Measurements from ENCODE around the gene MYO5A.
A peak's percentile ranks its signal among the peaks of the same experiment; 100 is the strongest.
"Not testable (repeated sequence)": the region's sequence is repeated elsewhere in the genome, so short reads cannot be mapped to it uniquely, and the experiment has no call there.

The MYO5A gene

GRCh38 chr15:52459265-52459664 lies 69.4 kb downstream of the MYO5A start:
- not testable (repeated sequence) for DNase-seq

- no peak for DNase-seq
Measured at GRCh38 chr15:52448011-52448890, 80.4 kb downstream of the MYO5A start.

- no peak for DNase-seq
Measured at GRCh38 chr15:52445954-52446353, 82.7 kb downstream of the MYO5A start.

GRCh38 chr15:52445553-52445952 lies 83.1 kb downstream of the MYO5A start:
- DNase-seq = no peak

GRCh38 chr15:52443205-52443604 lies 85.5 kb downstream of the MYO5A start:
- not testable (repeated sequence) for DNase-seq

GRCh38 chr15:52441841-52442240 lies 86.8 kb downstream of the MYO5A start:
- DNase-seq = no peak

GRCh38 chr15:52440946-52441345 lies 87.7 kb downstream of the MYO5A start:
- DNase-seq = no peak

- peak; percentile 60 for DNase-seq
Measured at GRCh38 chr15:52440414-52440813, 88.3 kb downstream of the MYO5A start.

- DNase-seq = no peak
Measured at GRCh38 chr15:52439470-52439869, 89.2 kb downstream of the MYO5A start.

GRCh38 chr15:52439042-52439441 lies 89.6 kb downstream of the MYO5A start:
- not testable (repeated sequence) for DNase-seq

- DNase-seq = no peak
Measured at GRCh38 chr15:52438047-52438446, 90.6 kb downstream of the MYO5A start.

- DNase-seq = no peak
Measured at GRCh38 chr15:52437646-52438045, 91.0 kb downstream of the MYO5A start.

GRCh38 chr15:52436981-52437380 lies 91.7 kb downstream of the MYO5A start:
- DNase-seq = no peak

- DNase-seq = no peak
Measured at GRCh38 chr15:52434885-52435284, 93.8 kb downstream of the MYO5A start.

GRCh38 chr15:52428297-52428696 lies 100.4 kb downstream of the MYO5A start:
- no peak for DNase-seq

- DNase-seq = peak; percentile 54
Measured at GRCh38 chr15:52427804-52428203, 100.9 kb downstream of the MYO5A start.

GRCh38 chr15:52424856-52425431 lies 103.7 kb downstream of the MYO5A start:
- DNase-seq = no peak

- DNase-seq = no peak
Measured at GRCh38 chr15:52423852-52424251, 104.8 kb downstream of the MYO5A start.

GRCh38 chr15:52422001-52422400 lies 106.7 kb downstream of the MYO5A start:
- DNase-seq = no peak

GRCh38 chr15:52421029-52421428 lies 107.7 kb downstream of the MYO5A start:
- no peak for DNase-seq

GRCh38 chr15:52419494-52419893 lies 109.2 kb downstream of the MYO5A start:
- DNase-seq = no peak

GRCh38 chr15:52417957-52418356 lies 110.7 kb downstream of the MYO5A start:
- no peak for DNase-seq

GRCh38 chr15:52417521-52417920 lies 111.2 kb downstream of the MYO5A start:
- DNase-seq = no peak

GRCh38 chr15:52416566-52416965 lies 112.1 kb downstream of the MYO5A start:
- not testable (repeated sequence) for DNase-seq

Measured in activated CD4-positive, alpha-beta T cell treated with anti-CD3 and anti-CD28 coated beads for 48 hours (primary cell).